DND-41 (cell line): Measurements from ENCODE around the gene GRAMD2B.

ENCODE experiments used
- ATAC-seq: fragments of 200-7000 bp; cut with Tn5 transposase; 3 replicates; pipeline ENCODE4 v1.9.1; 2021; ENCODE audit warnings: low read depth; ENCODE audit not compliant: insufficient read depth
- DNase-seq: peaks from one replicate; pipeline ENCODE4 v3.0.0-alpha.2; 2020
- H2AFZ ChIP-seq: 2 replicates; pipeline ENCODE4 v1.6.0; 2012; ENCODE audit warnings: low read depth, low read length
- H3K27ac ChIP-seq: 2 replicates; pipeline ENCODE4 v1.5.1; 2012; ENCODE audit warnings: low read length, inconsistent platforms
- H3K27me3 ChIP-seq: fragments of 200-600 bp; sonication (generic); 2 replicates; pipeline ENCODE4 v1.6.0; 2012; ENCODE audit warnings: low read length, mild to moderate bottlenecking, inconsistent platforms; ENCODE audit not compliant: insufficient read depth, poor library complexity
- H3K36me3 ChIP-seq: 2 replicates; pipeline ENCODE4 v1.5.1; 2012; ENCODE audit warnings: low read length, inconsistent platforms; ENCODE audit not compliant: insufficient read depth
- H3K4me1 ChIP-seq: 2 replicates; pipeline ENCODE4 v1.5.1; 2012; ENCODE audit warnings: mild to moderate bottlenecking, low read length; ENCODE audit not compliant: insufficient read depth
- H3K4me2 ChIP-seq: 2 replicates; pipeline ENCODE4 v1.6.0; 2012; ENCODE audit warnings: mild to moderate bottlenecking, moderate library complexity, low read length, inconsistent platforms; ENCODE audit not compliant: insufficient read depth
- H3K4me3 ChIP-seq, 2 experiments: fragments of 200-600 bp in 1 of 2; shearing (Covaris generic) in 1 of 2; 2 replicates each; pipeline ENCODE4 v1.5.1; 2012 to 2016; ENCODE audit warnings: inconsistent platforms in 2 of 2, low read length in 2 of 2, mild to moderate bottlenecking in 2 of 2, low read depth in 1 of 2, moderate library complexity in 1 of 2
- H3K79me2 ChIP-seq: 2 replicates; pipeline ENCODE4 v1.6.0; 2012; ENCODE audit warnings: low read length, inconsistent platforms; ENCODE audit not compliant: insufficient read depth
- H3K9ac ChIP-seq: 2 replicates; pipeline ENCODE4 v1.6.0; 2012; ENCODE audit warnings: low read depth, mild to moderate bottlenecking, inconsistent platforms, low read length, moderate library complexity
- H3K9me3 ChIP-seq: 2 replicates; pipeline ENCODE4 v1.5.1; 2012; ENCODE audit warnings: low read length, moderate library complexity, mild to moderate bottlenecking, inconsistent platforms; ENCODE audit not compliant: insufficient read depth, severe bottlenecking
- H4K20me1 ChIP-seq: 2 replicates; pipeline ENCODE4 v1.6.0; 2012; ENCODE audit warnings: low read length; ENCODE audit not compliant: insufficient read depth
- CTCF ChIP-seq: IDR thresholded peaks from 2 replicates; pipeline ENCODE4 v1.5.1; 2012; ENCODE audit warnings: borderline replicate concordance, low read length, moderate library complexity, mild to moderate bottlenecking; ENCODE audit not compliant: poor library complexity, severe bottlenecking; ENCODE audit errors: extremely low read depth
- EZH2 ChIP-seq: IDR thresholded peaks from 3 replicates; pipeline ENCODE4 v1.6.1; 2012; ENCODE audit warnings: borderline replicate concordance, low read depth, mild to moderate bottlenecking, moderate library complexity, low read length, inconsistent platforms; ENCODE audit not compliant: severe bottlenecking

Gene GRAMD2B

DNA sequence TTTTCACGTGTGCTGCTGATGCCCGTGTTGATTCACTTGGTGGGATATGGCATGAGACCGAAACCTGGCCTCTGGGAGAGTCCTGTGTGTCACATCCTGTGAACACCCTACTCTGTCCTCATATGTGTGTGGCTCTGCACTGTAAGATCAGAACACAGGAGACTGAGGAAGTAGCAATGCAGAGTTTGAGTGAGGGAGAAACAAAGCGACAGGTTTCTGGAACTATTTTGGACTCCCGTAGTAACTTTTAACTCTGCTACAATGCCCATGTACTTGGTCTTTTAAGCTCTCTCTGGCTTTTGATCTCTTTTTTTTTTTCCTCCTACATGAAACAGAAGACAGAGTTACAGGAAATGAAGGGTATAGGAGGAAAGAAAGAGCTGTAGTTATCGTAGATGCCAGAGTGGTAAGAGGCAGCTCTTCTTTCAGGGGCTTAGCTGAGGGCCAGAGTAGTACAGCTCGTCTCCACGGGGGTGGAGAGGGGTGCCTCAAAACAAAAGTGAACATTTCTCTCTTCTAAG lies 26.6 kb downstream of the GRAMD2B start:
- Histone ChIP-seq H3K4me1 (peaks cover 33% of the 10 kb centered on the region), H3K9ac (peak overlapping the region; percentile 48), H3K4me3 (peak overlapping the region; percentile 1 to 47; a peak in 3 of 4 replicates), H3K36me3 (no peaks in the 10 kb centered on the region), H4K20me1 (no peaks in the 10 kb centered on the region), H3K79me2 (no peaks in the 10 kb centered on the region), H3K27ac (peak overlapping the region; percentile 80), H3K9me3 (no peaks in the 10 kb centered on the region), H2AFZ (peak overlapping the region; percentile 66), H3K4me2 (peak overlapping the region; percentile 68), H3K27me3 (no peaks in the 10 kb centered on the region)
- peak; percentile 46 for DNase-seq
- ATAC-seq = peak; percentile 86
- no peak for TF ChIP-seq EZH2
- no peak for TF ChIP-seq CTCF

DNA sequence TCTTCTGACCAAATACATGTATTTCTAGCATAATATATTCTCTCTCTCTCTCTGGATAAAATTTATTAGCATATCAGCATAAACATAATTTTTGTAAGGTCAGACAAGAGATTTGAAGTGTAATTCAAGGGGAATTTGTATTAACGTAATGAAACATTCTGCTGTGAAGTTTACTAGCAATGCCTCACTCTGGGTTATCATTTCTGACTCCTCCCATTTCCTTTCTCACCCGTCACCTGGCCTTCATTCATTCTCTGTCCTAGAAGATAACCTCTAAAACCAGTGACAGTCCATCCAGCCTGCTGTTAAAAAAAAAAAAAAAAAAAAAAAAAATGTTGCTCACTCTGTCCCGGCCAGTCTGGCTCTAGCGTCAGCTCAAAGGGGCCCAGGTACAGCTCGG lies 27.1 kb downstream of the GRAMD2B start:
- no peaks in the 10 kb centered on the region for H3K9me3 ChIP-seq
- peak overlapping the region; percentile 80 for H3K27ac ChIP-seq
- DNase-seq (peak; percentile 13), ATAC-seq (peak; percentile 61)
- H3K27me3 ChIP-seq = no peaks in the 10 kb centered on the region
- H3K4me3 ChIP-seq = peak overlapping the region in 1 of 2 experiments; percentile 47; a peak in 2 of 4 replicates
- TF ChIP-seq CTCF (no peak), EZH2 (no peak)
- peak overlapping the region; percentile 48 for H3K9ac ChIP-seq
- peaks cover 30% of the 10 kb centered on the region for H3K4me1 ChIP-seq
- H3K36me3 ChIP-seq = no peaks in the 10 kb centered on the region
- no peaks in the 10 kb centered on the region for H4K20me1 ChIP-seq
- no peaks in the 10 kb centered on the region for H3K79me2 ChIP-seq
- peak overlapping the region; percentile 66 for H2AFZ ChIP-seq
- H3K4me2 ChIP-seq = peak overlapping the region; percentile 68

- ATAC-seq (no peak), DNase-seq (no peak)
- Histone ChIP-seq H3K4me1 (peaks cover 25% of the 10 kb centered on the region), H3K4me2 (peak overlapping the region; percentile 68), H3K36me3 (no peaks in the 10 kb centered on the region), H3K9ac (no peak overlapping the region), H3K27ac (peak overlapping the region; percentile 62), H4K20me1 (no peaks in the 10 kb centered on the region), H3K27me3 (no peaks in the 10 kb centered on the region), H3K9me3 (no peaks in the 10 kb centered on the region), H3K4me3 (peak overlapping the region in 1 of 2 experiments; percentile 47; a peak in 2 of 4 replicates), H2AFZ (no peak overlapping the region; the same call in 1 of the 2 replicates), H3K79me2 (no peaks in the 10 kb centered on the region)
- TF ChIP-seq EZH2 = no peak
- no peak for TF ChIP-seq CTCF
Observed at GRCh38 chr5:126450907-126451306, 27.7 kb downstream of the GRAMD2B start.
